Measurements from ENCODE around the gene ST8SIA6. TPM values are rescaled to one million over a fixed set of nuclear protein-coding genes. Genes with fewer than 3 reads are reported as not detected.

The ST8SIA6 gene
- total and polyA plus RNA-seq, 10 of the 15 experiments (the other 5 are each of a cell fraction or from before 2014, with no cell fraction given) = 0.22 TPM; not detected in 9

DNA sequence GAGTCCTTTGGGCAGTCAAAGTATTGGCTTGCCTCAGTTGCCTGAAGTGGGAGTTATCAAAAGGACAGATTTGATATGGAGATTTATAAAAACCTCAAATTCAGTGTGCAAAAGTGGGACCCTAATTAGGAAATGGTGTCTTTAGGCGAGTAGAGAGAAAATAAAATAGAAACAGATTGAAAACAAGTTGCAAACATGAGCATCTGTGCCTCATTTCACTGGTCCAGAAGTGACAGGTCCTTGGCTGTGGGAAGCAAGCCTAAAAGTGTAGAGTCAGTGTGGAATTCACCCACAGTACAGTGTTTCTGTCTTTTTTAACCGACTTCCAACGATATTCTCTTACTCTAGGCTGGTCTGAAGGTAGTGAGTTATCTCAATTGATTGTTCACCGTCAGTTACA, 51.2 kb downstream of the ST8SIA6 start:
- H4K20me1 ChIP-seq (ENCODE audit: control insufficient read depth, insufficient read depth) = no peaks in the 10 kb centered on the region
- no peaks in the 10 kb centered on the region for H3K4me1 ChIP-seq (ENCODE audit: control insufficient read depth, insufficient read depth, low read length)
- BruUV-seq (replicated peaks) = no TSS peak
- no peak overlapping the region for H3K4me3 ChIP-seq
- no peak overlapping the region for H3K9ac ChIP-seq (ENCODE audit: control insufficient read depth, insufficient read depth, low read length)
- CTCF ChIA-PET = no interaction called here
- FAIRE-seq (no peak), DNase-seq (ENCODE audit: low read depth, low spot score) (no peak), ATAC-seq (no peak)
- intact Hi-C loops (cut with micrococcal nuclease; ENCODE audit: unreplicated experiment) (no loop called here), in situ Hi-C loops (cut with MboI) (no loop called here)
- H3K9me3 ChIP-seq (replicated peaks; ENCODE audit: control insufficient read depth, insufficient read depth, low read length) = no peaks in the 10 kb centered on the region
- RAD21 ChIA-PET (ENCODE audit: unreplicated experiment) = no interaction called here
- H2AFZ ChIP-seq (ENCODE audit: control insufficient read depth, low read depth, low read length) = no peak overlapping the region
- SMC1A ChIA-PET (ENCODE audit: uncharacterized antibody, unreplicated experiment) = no interaction called here
- no peak overlapping the region for H3K4me2 ChIP-seq (ENCODE audit: control insufficient read depth, insufficient read depth)
- 22% methylated on average over 4 of the region's 4 CpGs for WGBS (ENCODE audit: insufficient coverage, insufficient replicate concordance, low lambda C conversion rate, missing lambda C conversion rate)
- H3K36me3 ChIP-seq (ENCODE audit: control insufficient read depth in 2 of 2, insufficient read depth in 2 of 2, low read length in 1 of 2) = no peaks in the 10 kb centered on the region
- H3K27ac ChIP-seq (ENCODE audit: control insufficient read depth, insufficient read depth) = no peak overlapping the region
- POLR2A ChIA-PET = no interaction called here
- no peaks in the 10 kb centered on the region for H3K27me3 ChIP-seq (replicated peaks in 1 of 2; ENCODE audit: control insufficient read depth in 2 of 2, insufficient read depth in 2 of 2, low read length in 1 of 2)
- H3K79me2 ChIP-seq (ENCODE audit: control insufficient read depth, insufficient read depth, low read length) = no peaks in the 10 kb centered on the region
- TF ChIP-seq MYC (IDR thresholded peaks at IDR 0.05; ENCODE audit: insufficient read depth, insufficient read length, insufficient replicate concordance, low read length, severe bottlenecking) = no peak
- no peak for TF ChIP-seq KLF5 (IDR thresholded peaks at IDR 0.05; ENCODE audit: partially characterized antibody)
- TF ChIP-seq RB1 (IDR thresholded peaks at IDR 0.05; ENCODE audit: borderline replicate concordance) = no peak
- TF ChIP-seq, protein P1, sequence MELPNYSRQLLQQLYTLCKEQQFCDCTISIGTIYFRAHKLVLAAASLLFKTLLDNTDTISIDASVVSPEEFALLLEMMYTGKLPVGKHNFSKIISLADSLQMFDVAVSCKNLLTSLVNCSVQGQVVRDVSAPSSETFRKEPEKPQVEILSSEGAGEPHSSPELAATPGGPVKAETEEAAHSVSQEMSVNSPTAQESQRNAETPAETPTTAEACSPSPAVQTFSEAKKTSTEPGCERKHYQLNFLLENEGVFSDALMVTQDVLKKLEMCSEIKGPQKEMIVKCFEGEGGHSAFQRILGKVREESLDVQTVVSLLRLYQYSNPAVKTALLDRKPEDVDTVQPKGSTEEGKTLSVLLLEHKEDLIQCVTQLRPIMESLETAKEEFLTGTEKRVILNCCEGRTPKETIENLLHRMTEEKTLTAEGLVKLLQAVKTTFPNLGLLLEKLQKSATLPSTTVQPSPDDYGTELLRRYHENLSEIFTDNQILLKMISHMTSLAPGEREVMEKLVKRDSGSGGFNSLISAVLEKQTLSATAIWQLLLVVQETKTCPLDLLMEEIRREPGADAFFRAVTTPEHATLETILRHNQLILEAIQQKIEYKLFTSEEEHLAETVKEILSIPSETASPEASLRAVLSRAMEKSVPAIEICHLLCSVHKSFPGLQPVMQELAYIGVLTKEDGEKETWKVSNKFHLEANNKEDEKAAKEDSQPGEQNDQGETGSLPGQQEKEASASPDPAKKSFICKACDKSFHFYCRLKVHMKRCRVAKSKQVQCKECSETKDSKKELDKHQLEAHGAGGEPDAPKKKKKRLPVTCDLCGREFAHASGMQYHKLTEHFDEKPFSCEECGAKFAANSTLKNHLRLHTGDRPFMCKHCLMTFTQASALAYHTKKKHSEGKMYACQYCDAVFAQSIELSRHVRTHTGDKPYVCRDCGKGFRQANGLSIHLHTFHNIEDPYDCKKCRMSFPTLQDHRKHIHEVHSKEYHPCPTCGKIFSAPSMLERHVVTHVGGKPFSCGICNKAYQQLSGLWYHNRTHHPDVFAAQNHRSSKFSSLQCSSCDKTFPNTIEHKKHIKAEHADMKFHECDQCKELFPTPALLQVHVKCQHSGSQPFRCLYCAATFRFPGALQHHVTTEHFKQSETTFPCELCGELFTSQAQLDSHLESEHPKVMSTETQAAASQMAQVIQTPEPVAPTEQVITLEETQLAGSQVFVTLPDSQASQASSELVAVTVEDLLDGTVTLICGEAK (IDR thresholded peaks at IDR 0.05; ENCODE audit: borderline replicate concordance) = no peak
- no peak for TF ChIP-seq CBX3 (IDR thresholded peaks at IDR 0.05; ENCODE audit: borderline replicate concordance, low read depth)
- TF ChIP-seq, protein P2, sequence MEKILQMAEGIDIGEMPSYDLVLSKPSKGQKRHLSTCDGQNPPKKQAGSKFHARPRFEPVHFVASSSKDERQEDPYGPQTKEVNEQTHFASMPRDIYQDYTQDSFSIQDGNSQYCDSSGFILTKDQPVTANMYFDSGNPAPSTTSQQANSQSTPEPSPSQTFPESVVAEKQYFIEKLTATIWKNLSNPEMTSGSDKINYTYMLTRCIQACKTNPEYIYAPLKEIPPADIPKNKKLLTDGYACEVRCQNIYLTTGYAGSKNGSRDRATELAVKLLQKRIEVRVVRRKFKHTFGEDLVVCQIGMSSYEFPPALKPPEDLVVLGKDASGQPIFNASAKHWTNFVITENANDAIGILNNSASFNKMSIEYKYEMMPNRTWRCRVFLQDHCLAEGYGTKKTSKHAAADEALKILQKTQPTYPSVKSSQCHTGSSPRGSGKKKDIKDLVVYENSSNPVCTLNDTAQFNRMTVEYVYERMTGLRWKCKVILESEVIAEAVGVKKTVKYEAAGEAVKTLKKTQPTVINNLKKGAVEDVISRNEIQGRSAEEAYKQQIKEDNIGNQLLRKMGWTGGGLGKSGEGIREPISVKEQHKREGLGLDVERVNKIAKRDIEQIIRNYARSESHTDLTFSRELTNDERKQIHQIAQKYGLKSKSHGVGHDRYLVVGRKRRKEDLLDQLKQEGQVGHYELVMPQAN (conservative IDR thresholded peaks at IDR 0.05) = no peak
- no peak for TF ChIP-seq SMAD1 (IDR thresholded peaks at IDR 0.05; ENCODE audit: low read depth, partially characterized antibody)
- TF ChIP-seq, protein P3, sequence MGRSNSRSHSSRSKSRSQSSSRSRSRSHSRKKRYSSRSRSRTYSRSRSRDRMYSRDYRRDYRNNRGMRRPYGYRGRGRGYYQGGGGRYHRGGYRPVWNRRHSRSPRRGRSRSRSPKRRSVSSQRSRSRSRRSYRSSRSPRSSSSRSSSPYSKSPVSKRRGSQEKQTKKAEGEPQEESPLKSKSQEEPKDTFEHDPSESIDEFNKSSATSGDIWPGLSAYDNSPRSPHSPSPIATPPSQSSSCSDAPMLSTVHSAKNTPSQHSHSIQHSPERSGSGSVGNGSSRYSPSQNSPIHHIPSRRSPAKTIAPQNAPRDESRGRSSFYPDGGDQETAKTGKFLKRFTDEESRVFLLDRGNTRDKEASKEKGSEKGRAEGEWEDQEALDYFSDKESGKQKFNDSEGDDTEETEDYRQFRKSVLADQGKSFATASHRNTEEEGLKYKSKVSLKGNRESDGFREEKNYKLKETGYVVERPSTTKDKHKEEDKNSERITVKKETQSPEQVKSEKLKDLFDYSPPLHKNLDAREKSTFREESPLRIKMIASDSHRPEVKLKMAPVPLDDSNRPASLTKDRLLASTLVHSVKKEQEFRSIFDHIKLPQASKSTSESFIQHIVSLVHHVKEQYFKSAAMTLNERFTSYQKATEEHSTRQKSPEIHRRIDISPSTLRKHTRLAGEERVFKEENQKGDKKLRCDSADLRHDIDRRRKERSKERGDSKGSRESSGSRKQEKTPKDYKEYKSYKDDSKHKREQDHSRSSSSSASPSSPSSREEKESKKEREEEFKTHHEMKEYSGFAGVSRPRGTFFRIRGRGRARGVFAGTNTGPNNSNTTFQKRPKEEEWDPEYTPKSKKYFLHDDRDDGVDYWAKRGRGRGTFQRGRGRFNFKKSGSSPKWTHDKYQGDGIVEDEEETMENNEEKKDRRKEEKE (IDR thresholded peaks at IDR 0.05) = no peak
- no peak for TF ChIP-seq PAX8 (IDR thresholded peaks at IDR 0.05)
- no peak for TF ChIP-seq PAX5 (IDR thresholded peaks at IDR 0.05; ENCODE audit: borderline replicate concordance, low read depth, low read length)
- no peak for TF ChIP-seq MEF2A (IDR thresholded peaks at IDR 0.05; ENCODE audit: insufficient read depth, low read depth, low read length)
- no peak for TF ChIP-seq IKZF1 (conservative IDR thresholded peaks at IDR 0.05)
- TF ChIP-seq, protein P4, sequence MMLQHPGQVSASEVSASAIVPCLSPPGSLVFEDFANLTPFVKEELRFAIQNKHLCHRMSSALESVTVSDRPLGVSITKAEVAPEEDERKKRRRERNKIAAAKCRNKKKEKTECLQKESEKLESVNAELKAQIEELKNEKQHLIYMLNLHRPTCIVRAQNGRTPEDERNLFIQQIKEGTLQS (IDR thresholded peaks at IDR 0.05; ENCODE audit: borderline replicate concordance, extremely low read depth, low read depth, low read length) = no peak
- no peak for TF ChIP-seq EGR1 (IDR thresholded peaks at IDR 0.05; ENCODE audit: borderline replicate concordance in 1 of 2, low read depth in 2 of 2, low read length in 2 of 2)

Measured in GM12878 (cell line).